B cell (primary cell): ENCODE measurements around the gene TOPBP1.

ENCODE experiments used
- EZH2 ChIP-seq: IDR thresholded peaks from 2 replicates; pipeline ENCODE4 v1.6.1; 2012; ENCODE audit warnings: borderline replicate concordance, low read depth, mild to moderate bottlenecking, moderate library complexity, low read length; ENCODE audit not compliant: insufficient read depth, poor library complexity, severe bottlenecking
- TF ChIP-seq, protein P1 (sequence below): fragments of 200-600 bp; IDR thresholded peaks from one replicate; pipeline ENCODE4 v1.8.0; 2022; ENCODE audit warnings: antibody characterized with exemption, mild to moderate bottlenecking

DNA sequence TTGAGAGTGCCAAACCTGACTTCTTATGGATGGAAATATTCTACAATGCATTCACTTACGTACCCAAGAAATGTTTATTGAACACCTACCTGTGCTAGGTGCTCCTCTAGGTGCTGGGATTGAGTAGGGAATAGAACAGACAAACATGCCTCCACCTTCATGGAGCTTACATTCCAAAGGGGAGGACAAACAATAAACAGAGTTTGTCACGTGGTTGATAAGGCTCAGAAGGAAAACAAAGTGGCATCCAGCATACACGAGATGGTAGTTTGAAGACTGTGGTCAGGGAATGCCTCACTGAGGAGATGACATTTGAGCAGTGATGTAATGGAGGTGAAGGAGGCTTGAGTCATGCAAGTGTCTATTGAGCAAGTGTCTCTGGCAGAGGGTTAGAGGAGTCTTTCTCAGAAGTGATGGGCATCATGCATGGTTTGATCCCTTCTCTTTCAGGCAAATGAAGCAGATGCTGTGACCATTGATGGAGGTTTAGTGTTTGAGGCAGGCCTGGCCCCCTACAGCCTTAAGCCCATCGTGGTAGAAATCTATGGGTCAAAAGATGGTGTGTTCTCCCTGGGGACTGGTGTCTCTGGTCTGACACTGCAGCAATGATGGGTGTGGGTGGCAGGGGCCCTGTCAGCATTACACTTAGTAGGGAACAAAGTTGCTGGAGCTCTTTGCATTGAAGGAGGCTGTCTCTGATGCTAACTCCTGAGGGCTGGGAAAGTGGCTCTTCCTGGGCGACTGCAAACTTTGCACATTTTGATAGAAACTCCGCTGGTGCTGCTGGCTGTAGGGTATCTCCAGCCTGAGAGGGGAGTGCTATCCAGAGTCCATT, 29.7 kb upstream of the TOPBP1 start:
- TF ChIP-seq, protein P1, sequence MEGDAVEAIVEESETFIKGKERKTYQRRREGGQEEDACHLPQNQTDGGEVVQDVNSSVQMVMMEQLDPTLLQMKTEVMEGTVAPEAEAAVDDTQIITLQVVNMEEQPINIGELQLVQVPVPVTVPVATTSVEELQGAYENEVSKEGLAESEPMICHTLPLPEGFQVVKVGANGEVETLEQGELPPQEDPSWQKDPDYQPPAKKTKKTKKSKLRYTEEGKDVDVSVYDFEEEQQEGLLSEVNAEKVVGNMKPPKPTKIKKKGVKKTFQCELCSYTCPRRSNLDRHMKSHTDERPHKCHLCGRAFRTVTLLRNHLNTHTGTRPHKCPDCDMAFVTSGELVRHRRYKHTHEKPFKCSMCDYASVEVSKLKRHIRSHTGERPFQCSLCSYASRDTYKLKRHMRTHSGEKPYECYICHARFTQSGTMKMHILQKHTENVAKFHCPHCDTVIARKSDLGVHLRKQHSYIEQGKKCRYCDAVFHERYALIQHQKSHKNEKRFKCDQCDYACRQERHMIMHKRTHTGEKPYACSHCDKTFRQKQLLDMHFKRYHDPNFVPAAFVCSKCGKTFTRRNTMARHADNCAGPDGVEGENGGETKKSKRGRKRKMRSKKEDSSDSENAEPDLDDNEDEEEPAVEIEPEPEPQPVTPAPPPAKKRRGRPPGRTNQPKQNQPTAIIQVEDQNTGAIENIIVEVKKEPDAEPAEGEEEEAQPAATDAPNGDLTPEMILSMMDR, result no peak
- no peak for TF ChIP-seq EZH2
